ENCODE data around the gene SOHLH1. TPM values are rescaled to one million over a fixed set of nuclear protein-coding genes. Genes with fewer than 3 reads are reported as not detected.

Gene SOHLH1
- total RNA-seq, 1 donor from 2014 or later, result not detected

GRCh38 chr9:135683401-135684034 lies 15.8 kb downstream of the SOHLH1 start:
- no peaks in the 10 kb centered on the region for H3K36me3 ChIP-seq
- peaks cover 33% of the 10 kb centered on the region for H3K27me3 ChIP-seq (ENCODE audit: low read depth)
- no peak overlapping the region for H3K4me3 ChIP-seq
- intact Hi-C loops (cut with DNase I), result no loop called here
- H3K27ac ChIP-seq, result no peak overlapping the region
- no peaks in the 10 kb centered on the region for H3K4me1 ChIP-seq
- TF ChIP-seq, protein P1, sequence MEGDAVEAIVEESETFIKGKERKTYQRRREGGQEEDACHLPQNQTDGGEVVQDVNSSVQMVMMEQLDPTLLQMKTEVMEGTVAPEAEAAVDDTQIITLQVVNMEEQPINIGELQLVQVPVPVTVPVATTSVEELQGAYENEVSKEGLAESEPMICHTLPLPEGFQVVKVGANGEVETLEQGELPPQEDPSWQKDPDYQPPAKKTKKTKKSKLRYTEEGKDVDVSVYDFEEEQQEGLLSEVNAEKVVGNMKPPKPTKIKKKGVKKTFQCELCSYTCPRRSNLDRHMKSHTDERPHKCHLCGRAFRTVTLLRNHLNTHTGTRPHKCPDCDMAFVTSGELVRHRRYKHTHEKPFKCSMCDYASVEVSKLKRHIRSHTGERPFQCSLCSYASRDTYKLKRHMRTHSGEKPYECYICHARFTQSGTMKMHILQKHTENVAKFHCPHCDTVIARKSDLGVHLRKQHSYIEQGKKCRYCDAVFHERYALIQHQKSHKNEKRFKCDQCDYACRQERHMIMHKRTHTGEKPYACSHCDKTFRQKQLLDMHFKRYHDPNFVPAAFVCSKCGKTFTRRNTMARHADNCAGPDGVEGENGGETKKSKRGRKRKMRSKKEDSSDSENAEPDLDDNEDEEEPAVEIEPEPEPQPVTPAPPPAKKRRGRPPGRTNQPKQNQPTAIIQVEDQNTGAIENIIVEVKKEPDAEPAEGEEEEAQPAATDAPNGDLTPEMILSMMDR (IDR thresholded peaks at IDR 0.05), result no peak
- no peak for ATAC-seq
- no peaks in the 10 kb centered on the region for H3K9me3 ChIP-seq
- DNase-seq, result no peak

DNA sequence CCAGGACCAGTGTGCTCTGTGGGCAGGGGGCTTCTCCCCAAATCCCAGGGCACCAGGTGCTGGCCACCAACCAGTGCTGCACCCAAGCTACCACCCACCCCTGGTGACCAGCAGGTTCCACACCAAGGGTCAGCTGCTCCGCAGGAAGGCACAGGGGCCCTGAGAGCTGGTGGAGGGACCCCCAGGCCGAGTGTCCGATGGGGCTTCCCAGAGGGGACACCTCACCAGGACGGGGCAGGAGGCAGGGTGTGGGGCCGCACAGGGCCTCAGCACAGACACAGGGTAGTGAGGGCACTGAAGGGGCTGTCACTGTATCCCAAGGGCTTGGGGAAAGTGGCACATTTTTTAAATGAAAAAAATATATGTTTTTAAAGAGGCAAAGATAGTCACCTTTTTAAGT lies 18.1 kb downstream of the SOHLH1 start:
- Histone ChIP-seq H3K27me3 (ENCODE audit: low read depth) (peaks cover 33% of the 10 kb centered on the region), H3K36me3 (no peaks in the 10 kb centered on the region), H3K4me1 (no peaks in the 10 kb centered on the region), H3K4me3 (no peak overlapping the region), H3K27ac (no peak overlapping the region), H3K9me3 (no peaks in the 10 kb centered on the region)
- ATAC-seq (no peak), DNase-seq (no peak)
- TF ChIP-seq, protein P1 (IDR thresholded peaks at IDR 0.05), result no peak
- intact Hi-C loops (cut with DNase I), result no loop called here

DNA sequence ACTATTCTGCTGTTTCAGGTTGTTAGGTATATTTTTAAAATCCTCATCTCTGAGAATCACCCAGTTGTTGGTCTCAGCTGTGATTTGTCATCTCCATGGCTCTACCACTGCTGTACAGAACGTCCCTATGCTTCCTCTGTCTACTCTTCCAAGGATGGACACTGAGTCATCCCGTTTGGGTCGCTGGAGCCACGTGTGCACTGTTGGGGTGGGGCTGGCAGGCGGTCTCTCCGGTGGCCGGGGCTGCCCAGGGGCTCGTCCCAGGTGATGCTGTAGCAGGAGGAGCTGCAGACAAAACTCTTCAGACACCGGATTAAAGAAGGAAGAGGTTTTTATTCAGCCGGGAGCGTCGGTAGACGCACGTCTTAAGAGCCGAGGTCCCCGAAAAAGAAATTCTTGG lies 19.2 kb downstream of the SOHLH1 start:
- intact Hi-C loops (cut with DNase I), result no loop called here
- Histone ChIP-seq H3K27ac (no peak overlapping the region), H3K9me3 (no peaks in the 10 kb centered on the region), H3K36me3 (no peaks in the 10 kb centered on the region), H3K27me3 (ENCODE audit: low read depth) (peaks cover 31% of the 10 kb centered on the region), H3K4me3 (no peak overlapping the region), H3K4me1 (no peaks in the 10 kb centered on the region)
- DNase-seq, result no peak
- TF ChIP-seq, protein P1 (IDR thresholded peaks at IDR 0.05), result no peak
- no peak for ATAC-seq

DNA sequence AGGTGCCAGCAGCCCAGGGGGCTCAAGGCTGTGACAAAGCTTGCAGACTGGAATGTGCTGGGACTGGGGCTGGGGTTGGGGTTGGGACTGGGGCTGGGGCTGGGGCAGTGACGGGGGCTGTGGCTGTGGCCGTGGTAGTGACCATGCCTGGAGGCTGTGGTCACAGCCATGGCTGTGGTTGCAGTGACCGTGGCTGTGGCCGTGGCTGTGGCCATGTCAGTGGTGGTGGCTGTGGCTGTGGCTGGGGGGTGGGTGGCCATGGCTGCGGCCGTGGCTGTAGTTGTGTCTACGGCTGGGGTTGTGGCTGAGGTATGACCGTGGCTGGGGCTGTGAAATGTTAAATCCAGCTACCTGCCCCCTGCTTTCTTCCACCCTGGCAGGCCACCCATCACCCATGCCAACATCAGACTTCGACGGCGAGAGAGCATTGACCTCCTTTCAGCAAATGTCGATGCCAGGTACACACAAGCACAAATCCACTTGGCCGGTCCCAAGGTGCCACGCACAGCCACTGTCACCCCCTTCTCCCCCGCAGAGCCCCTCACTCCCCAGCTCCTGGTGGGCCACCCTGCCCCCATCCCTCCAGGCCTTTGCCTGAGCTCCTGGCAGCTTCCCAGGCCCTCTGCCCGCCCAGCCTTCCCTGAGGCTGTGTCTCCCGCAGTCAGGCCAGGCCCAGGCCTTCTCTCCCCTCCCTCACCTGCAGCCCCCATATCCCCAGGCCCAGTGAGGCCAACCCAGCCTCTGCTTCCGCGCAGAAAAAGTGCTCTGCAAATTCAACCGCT lies 20.9 kb downstream of the SOHLH1 start:
- intact Hi-C loops (cut with DNase I), result no loop called here
- TF ChIP-seq, protein P1 (IDR thresholded peaks at IDR 0.05), result no peak
- H3K27me3 ChIP-seq (ENCODE audit: low read depth), result peaks cover 15% of the 10 kb centered on the region
- no peaks in the 10 kb centered on the region for H3K4me1 ChIP-seq
- DNase-seq (no peak), ATAC-seq (no peak)
- H3K36me3 ChIP-seq, result no peaks in the 10 kb centered on the region
- H3K4me3 ChIP-seq, result no peak overlapping the region
- H3K9me3 ChIP-seq, result no peaks in the 10 kb centered on the region
- H3K27ac ChIP-seq, result no peak overlapping the region

- ATAC-seq (no peak), DNase-seq (no peak)
- Histone ChIP-seq H3K36me3 (no peaks in the 10 kb centered on the region), H3K4me1 (no peaks in the 10 kb centered on the region), H3K4me3 (no peak overlapping the region), H3K9me3 (no peaks in the 10 kb centered on the region), H3K27me3 (ENCODE audit: low read depth) (peaks cover 10% of the 10 kb centered on the region), H3K27ac (no peak overlapping the region)
- TF ChIP-seq, protein P1 (IDR thresholded peaks at IDR 0.05), result no peak
- intact Hi-C loops (cut with DNase I), result no loop called here
Measured at GRCh38 chr9:135677641-135678168, 21.6 kb downstream of the SOHLH1 start.

Data from lower lobe of right lung (tissue), 2 donors.